Calu3 (cell line): ENCODE results near the gene PPM1G. TPM values are rescaled to one million over a fixed set of nuclear protein-coding genes. Genes with fewer than 3 reads are reported as not detected.

ENCODE experiments used
- BruUV-seq: library from RNA; stranded (reverse); fragments of 400-500 nt; replicated peaks from 2 replicates; lab custom pipeline; 2021; lab: Mats Ljungman, UMichigan
- CTCF ChIA-PET: fragments of 300-600 bp; sonication (Branson Sonifier 250); formaldehyde crosslinking; loops from one replicate; lab custom pipeline; 2022; ENCODE audit warnings: antibody characterized with exemption; lab: Charles Lee
- DNase-seq: peaks from one replicate; pipeline ENCODE4 v3.0.0; 2022
- H3K27ac Mint-ChIP-seq: one replicate; pipeline ENCODE4 v1.8.0; 2022; ENCODE audit warnings: mixed read lengths; ENCODE audit not compliant: unreplicated experiment
- H3K27me3 Mint-ChIP-seq: one replicate; pipeline ENCODE4 v1.8.0; 2022; ENCODE audit warnings: mixed read lengths; ENCODE audit not compliant: unreplicated experiment
- H3K36me3 Mint-ChIP-seq: one replicate; pipeline ENCODE4 v1.8.0; 2022; ENCODE audit warnings: mild to moderate bottlenecking, moderate library complexity, mixed read lengths; ENCODE audit not compliant: insufficient read depth, unreplicated experiment
- H3K4me1 Mint-ChIP-seq: one replicate; pipeline ENCODE4 v1.8.0; 2022; ENCODE audit warnings: mild to moderate bottlenecking, low read depth, mixed read lengths; ENCODE audit not compliant: unreplicated experiment
- H3K4me3 Mint-ChIP-seq: one replicate; pipeline ENCODE4 v1.8.0; 2022; ENCODE audit warnings: mild to moderate bottlenecking, low read depth, moderate library complexity, mixed read lengths; ENCODE audit not compliant: unreplicated experiment
- H3K9me3 Mint-ChIP-seq: one replicate; pipeline ENCODE4 v1.8.0; 2022; ENCODE audit warnings: low read depth, mixed read lengths; ENCODE audit not compliant: unreplicated experiment
- intact Hi-C: fragments of 100-400 bp; cut with micrococcal nuclease; formaldehyde crosslinking; loops from one replicate; pipeline ENCODE4 v1.10.0; 2022; ENCODE audit not compliant: unreplicated experiment
- total RNA-seq: library from RNA; stranded (reverse); gene quantifications from 2 replicates; pipeline ENCODE4 v1.2.3, GENCODE V29; 2022
- TF ChIP-seq, protein P1 (sequence below): fragments of 200-600 bp; IDR thresholded peaks from one replicate; pipeline ENCODE4 v1.8.0; 2022; ENCODE audit warnings: antibody characterized with exemption; ENCODE audit not compliant: unreplicated experiment

Gene PPM1G
- total RNA-seq, 1 experiment from 2014 or later = 118 TPM

DNA sequence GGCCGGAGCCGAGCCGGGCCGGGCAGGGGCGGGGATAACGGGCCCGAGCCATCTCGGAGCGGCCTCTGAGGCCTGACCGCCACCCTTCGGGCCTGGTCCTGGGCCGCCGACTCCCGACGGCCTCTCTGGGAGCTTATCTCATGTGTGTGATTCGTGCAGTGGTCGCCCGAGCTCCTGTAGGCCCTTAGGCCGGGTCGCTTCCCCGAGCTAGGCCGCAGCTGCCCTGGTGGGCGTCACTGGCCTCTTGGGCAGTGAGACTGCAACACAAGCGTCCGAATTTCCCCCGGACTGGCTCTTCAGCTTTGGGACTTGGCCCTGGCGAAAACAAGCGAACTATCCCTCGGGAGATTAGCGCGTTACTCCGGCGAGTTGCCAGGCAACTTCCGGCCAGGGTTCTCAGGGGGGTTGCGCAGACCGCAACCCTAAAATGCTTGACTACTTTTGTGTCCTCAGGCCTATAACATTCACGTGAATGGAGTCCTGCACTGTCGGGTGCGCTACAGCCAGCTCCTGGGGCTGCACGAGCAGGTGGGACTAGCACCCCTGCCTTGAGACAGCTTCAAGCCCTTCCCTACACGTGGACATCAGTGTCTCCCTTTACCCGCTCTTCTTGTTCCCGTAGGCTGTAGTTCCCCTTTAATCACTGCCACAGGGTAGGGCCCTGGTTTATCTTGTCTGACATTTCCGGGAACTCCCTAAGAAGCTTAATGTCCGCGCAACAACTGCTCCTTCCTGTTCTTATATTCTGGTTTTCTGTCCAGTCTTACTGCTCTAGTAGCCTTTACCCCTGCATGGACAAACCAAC lies 38.4 kb downstream of the PPM1G start:
- intact Hi-C loops = loop anchor here (1.0 kb wide), 1 partner anchor 50 kb away; no protein-coding TSS in a partner anchor

DNA sequence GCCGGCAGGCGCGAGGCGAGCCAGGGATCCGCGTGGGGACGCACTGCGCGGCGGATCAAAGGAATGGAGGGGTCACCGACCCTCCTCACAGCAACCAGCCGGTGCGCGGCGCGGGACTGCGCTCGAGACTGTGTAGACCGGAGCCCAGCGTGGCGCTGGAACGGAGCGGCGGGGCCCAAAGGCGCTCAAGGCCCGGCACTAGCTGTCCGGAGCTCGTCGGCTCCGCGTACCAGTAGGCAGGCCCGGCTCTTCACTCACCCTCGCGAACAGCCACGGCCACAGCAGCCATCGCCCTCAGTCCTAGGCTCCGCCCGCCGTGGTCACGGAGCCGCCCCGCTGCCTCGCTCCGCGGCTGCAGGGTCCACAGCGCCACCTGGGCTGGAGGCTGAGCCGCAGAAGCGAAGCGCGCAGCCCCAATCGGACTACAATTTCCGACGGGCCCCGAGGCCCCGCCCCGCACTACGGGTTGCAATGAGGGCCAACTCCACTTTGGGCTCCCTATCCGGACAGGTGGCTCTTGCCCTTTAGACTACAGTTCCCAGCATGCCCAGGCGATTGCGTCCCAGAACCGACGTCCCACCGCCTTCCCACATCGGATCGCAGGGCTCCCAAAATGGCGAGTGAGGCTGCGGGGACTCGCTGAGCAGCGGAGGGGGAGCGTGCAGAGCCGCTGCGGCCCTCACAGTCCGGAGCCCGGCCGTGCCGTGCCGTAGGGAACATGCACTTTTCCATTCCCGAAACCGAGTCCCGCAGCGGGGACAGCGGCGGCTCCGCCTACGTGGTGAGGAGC lies 39.2 kb downstream of the PPM1G start, which contains the start of the genes EIF2B4 and SNX17:
Gene EIF2B4, minus strand, starts transcription at position 313 of the 790 bp plus-strand sequence. Its CDS starts 24 bp downstream, at position 289.
Gene SNX17, plus strand, starts transcription at position 591 of the 790 bp plus-strand sequence. Its CDS starts 128 bp downstream, at position 719.
- peak within 1 kb of the TSS; percentile 83 for H3K4me3 Mint-ChIP-seq
- peak; percentile 99 for DNase-seq
- no peaks in the 10 kb centered on the region for H3K9me3 Mint-ChIP-seq
- intact Hi-C loops = loop anchor here (1.0 kb wide), 1 partner anchor 49 kb away; no protein-coding TSS in a partner anchor
- H3K27ac Mint-ChIP-seq = peak within 1 kb of the TSS; percentile 87
- TF ChIP-seq, protein P1, sequence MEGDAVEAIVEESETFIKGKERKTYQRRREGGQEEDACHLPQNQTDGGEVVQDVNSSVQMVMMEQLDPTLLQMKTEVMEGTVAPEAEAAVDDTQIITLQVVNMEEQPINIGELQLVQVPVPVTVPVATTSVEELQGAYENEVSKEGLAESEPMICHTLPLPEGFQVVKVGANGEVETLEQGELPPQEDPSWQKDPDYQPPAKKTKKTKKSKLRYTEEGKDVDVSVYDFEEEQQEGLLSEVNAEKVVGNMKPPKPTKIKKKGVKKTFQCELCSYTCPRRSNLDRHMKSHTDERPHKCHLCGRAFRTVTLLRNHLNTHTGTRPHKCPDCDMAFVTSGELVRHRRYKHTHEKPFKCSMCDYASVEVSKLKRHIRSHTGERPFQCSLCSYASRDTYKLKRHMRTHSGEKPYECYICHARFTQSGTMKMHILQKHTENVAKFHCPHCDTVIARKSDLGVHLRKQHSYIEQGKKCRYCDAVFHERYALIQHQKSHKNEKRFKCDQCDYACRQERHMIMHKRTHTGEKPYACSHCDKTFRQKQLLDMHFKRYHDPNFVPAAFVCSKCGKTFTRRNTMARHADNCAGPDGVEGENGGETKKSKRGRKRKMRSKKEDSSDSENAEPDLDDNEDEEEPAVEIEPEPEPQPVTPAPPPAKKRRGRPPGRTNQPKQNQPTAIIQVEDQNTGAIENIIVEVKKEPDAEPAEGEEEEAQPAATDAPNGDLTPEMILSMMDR = peak; percentile 55
- H3K36me3 Mint-ChIP-seq = peaks cover 63% of the 10 kb centered on the region
- peaks cover 17% of the 10 kb centered on the region for H3K4me1 Mint-ChIP-seq
- no peaks in the 10 kb centered on the region for H3K27me3 Mint-ChIP-seq
- no TSS peak for BruUV-seq
- CTCF ChIA-PET = interaction anchor here (0.6 to 1.1 kb wide), 2 partner anchors 10 to 824 kb away, joined by 4 read pairs; no protein-coding TSS in a partner anchor

More for the DNA sequence above, 38.4 kb downstream of the PPM1G start:
- Mint-ChIP-seq H3K27ac (peak overlapping the region; percentile 87), H3K27me3 (no peaks in the 10 kb centered on the region), H3K9me3 (no peaks in the 10 kb centered on the region), H3K36me3 (peaks cover 63% of the 10 kb centered on the region), H3K4me3 (peak overlapping the region; percentile 83), H3K4me1 (peaks cover 17% of the 10 kb centered on the region)
- peak; percentile 32 for DNase-seq
- no TSS peak for BruUV-seq
- CTCF ChIA-PET = interaction anchor here (0.7 kb wide), 1 partner anchor 525 kb away, joined by 3 read pairs; no protein-coding TSS in a partner anchor
- TF ChIP-seq, protein P1 = no peak

DNA sequence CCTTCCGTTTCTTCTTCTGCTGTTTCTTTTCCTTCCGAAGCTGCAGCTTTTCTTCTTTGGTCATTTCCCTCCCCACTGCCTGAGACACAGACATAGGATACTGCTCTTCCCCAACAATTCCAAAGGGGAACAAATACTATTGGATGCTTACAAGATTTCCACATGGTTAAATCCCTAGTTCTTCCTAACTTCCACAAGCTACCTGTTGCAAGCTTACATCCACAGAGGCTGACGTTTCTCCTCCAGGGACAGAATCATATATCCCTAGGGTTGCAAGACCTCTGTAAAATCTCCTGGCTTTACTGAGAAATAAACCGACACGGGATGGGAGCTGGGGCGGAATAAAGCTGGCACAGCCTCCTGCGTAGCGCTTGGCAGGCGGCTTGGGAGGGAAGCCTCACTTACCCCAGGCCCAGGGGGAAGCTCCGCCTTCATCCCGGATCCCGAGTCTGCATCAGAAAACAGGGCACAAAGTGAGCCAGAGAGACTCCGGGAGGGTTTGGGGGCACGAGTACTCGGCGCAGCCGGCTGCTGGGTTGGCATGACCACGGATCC lies 39.8 kb downstream of the PPM1G start:
- CTCF ChIA-PET = interaction anchor here (0.6 to 1.1 kb wide), 3 partner anchors 10 to 825 kb away, joined by 3 to 4 read pairs (median 4); no protein-coding TSS in a partner anchor
- Mint-ChIP-seq H3K36me3 (peaks cover 60% of the 10 kb centered on the region), H3K4me1 (peaks cover 17% of the 10 kb centered on the region), H3K27me3 (no peaks in the 10 kb centered on the region), H3K9me3 (no peaks in the 10 kb centered on the region), H3K4me3 (peak overlapping the region; percentile 83), H3K27ac (peak overlapping the region; percentile 87)
- TF ChIP-seq, protein P1 = no peak
- peak; percentile 51 for DNase-seq
- BruUV-seq = no TSS peak
- intact Hi-C loops = loop anchor here (1.0 kb wide), 1 partner anchor 48 kb away; no protein-coding TSS in a partner anchor

DNA sequence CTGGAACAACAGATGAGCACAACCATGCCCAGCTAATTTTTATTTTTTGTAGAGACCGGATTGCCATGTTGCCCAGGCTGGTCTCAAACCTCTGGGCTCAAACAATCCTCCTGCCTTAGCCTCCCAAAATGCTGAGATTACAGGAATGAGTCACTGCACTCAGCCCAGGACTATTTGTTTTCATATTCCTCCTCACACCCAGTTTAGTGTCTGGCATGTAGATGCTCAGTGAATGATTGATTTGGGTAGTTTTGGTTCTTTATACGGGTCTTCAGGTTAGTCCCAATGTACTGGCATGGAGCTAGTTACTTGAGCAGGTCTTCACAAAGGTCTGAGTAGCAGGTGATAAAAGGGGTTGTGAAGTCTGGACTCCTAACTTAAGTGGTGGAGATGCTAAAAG lies 45.5 kb downstream of the PPM1G start:
- DNase-seq = no peak
- intact Hi-C loops = no loop called here
- H3K4me1 Mint-ChIP-seq = peaks cover 10% of the 10 kb centered on the region
- H3K27me3 Mint-ChIP-seq = no peaks in the 10 kb centered on the region
- CTCF ChIA-PET = no interaction called here
- TF ChIP-seq, protein P1 = no peak
- H3K9me3 Mint-ChIP-seq = no peaks in the 10 kb centered on the region
- no TSS peak for BruUV-seq
- peaks cover 46% of the 10 kb centered on the region for H3K36me3 Mint-ChIP-seq
- H3K27ac Mint-ChIP-seq = no peak overlapping the region
- H3K4me3 Mint-ChIP-seq = no peak overlapping the region
